H54 (cell line): Measurements from ENCODE around the gene FOXL2NB.
"Not testable (repeated sequence)": the region's sequence is repeated elsewhere in the genome, so short reads cannot be mapped to it uniquely, and the experiment has no call there.

Experiments used
- DNase-seq: peaks from one replicate; pipeline ENCODE4 v3.0.0; 2011; ENCODE audit warnings: low spot score, mixed read lengths; ENCODE audit not compliant: insufficient read length
- FAIRE-seq: peaks from 3 replicates; lab custom pipeline; 2011; peaks lifted over from hg19 to GRCh38; lab: Jason Lieb, UNC
- POLR2A ChIP-seq: IDR thresholded peaks from 2 replicates; pipeline ENCODE4 v1.6.1; 2011; ENCODE audit warnings: low read depth, mild to moderate bottlenecking, low read length

The FOXL2NB gene

GRCh38 chr3:138916824-138917223, 30.2 kb upstream of the FOXL2NB start:
- DNase-seq (peak; percentile 50), FAIRE-seq (no peak)
- TF ChIP-seq POLR2A = no peak

GRCh38 chr3:138919325-138919724, 27.7 kb upstream of the FOXL2NB start:
- DNase-seq (no peak), FAIRE-seq (no peak)
- TF ChIP-seq POLR2A = no peak

- FAIRE-seq (peak; percentile 88), DNase-seq (peak; percentile 84)
- TF ChIP-seq POLR2A = no peak
These were observed 25.4 kb upstream of the FOXL2NB start for GRCh38 chr3:138921316-138922292.

- FAIRE-seq, DNase-seq: not testable (repeated sequence)
These were observed 24.6 kb upstream of the FOXL2NB start for GRCh38 chr3:138922400-138922799.

GRCh38 chr3:138923531-138923994, 23.5 kb upstream of the FOXL2NB start:
- peak; percentile 94 for FAIRE-seq
- no peak for TF ChIP-seq POLR2A

GRCh38 chr3:138928727-138929372, 18.2 kb upstream of the FOXL2NB start:
- FAIRE-seq (no peak), DNase-seq (no peak)
- no peak for TF ChIP-seq POLR2A

More at GRCh38 chr3:138923531-138923994, 23.5 kb upstream of the FOXL2NB start:
- DNase-seq = peak; percentile 63

GRCh38 chr3:138933068-138933668, 13.8 kb upstream of the FOXL2NB start:
- DNase-seq = no peak
- FAIRE-seq = no peak
- TF ChIP-seq POLR2A = no peak

- TF ChIP-seq POLR2A = no peak
- DNase-seq = no peak
- no peak for FAIRE-seq
These were observed 12.9 kb upstream of the FOXL2NB start for GRCh38 chr3:138933981-138934691.

GRCh38 chr3:138935505-138935862, 11.5 kb upstream of the FOXL2NB start:
- no peak for DNase-seq
- no peak for FAIRE-seq
- TF ChIP-seq POLR2A = no peak

GRCh38 chr3:138935863-138936740, 10.9 kb upstream of the FOXL2NB start:
- no peak for FAIRE-seq

GRCh38 chr3:138936741-138937689, 10.0 kb upstream of the FOXL2NB start:
- TF ChIP-seq POLR2A = no peak
- DNase-seq (no peak), FAIRE-seq (no peak)

More at GRCh38 chr3:138935863-138936740, 10.9 kb upstream of the FOXL2NB start:
- peak; percentile 95 for DNase-seq
- no peak for TF ChIP-seq POLR2A
